ENCODE data around the gene TMBIM1.
"Not testable (repeated sequence)": the region's sequence is repeated elsewhere in the genome, so short reads cannot be mapped to it uniquely, and the experiment has no call there.

The TMBIM1 gene

DNA sequence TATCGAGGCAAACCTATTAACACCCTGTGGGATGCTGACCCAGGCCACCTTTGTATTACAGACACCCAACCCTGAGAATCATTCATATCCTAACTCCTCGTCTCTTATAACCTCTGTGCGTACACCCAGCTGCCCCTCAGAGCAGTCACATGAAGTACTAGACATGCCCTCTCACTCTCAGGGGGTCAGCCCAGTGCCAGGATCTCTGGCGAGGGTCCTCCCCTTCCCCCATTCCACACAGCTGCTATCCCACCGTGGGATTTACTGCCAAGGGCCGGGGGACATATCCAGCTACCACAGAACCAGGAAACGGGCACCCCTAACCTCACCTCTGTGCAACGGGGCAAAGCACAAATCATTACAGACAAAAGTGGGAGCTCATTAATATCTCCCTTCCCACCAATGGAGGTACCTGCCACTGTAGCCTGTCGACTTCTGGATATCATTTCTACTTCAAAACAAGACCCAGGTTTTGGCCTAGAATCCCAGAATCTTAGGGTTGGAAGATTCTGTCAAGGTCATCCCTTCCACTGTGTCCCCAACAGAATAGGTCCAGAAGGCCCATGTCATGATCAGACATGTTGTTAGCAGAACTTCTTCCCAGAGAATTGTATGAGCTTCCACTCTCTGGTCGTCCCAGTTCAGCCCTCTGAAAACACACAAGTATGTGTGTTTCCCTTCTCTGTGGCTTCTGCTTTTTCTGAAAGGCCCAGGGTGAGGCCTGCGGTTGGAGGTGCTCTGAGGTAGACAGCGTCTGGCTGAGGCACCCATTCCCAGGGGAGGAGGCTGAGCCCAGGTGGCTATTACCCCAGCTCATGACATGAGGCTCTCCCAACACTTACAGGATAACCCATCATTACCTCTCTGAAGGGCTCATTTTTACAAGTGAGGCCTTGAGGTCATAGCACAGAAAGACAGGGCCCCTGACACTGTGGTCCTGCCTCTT lies 1.7 kb downstream of the TMBIM1 start:
- DNase-seq, result peak; percentile 71

DNA sequence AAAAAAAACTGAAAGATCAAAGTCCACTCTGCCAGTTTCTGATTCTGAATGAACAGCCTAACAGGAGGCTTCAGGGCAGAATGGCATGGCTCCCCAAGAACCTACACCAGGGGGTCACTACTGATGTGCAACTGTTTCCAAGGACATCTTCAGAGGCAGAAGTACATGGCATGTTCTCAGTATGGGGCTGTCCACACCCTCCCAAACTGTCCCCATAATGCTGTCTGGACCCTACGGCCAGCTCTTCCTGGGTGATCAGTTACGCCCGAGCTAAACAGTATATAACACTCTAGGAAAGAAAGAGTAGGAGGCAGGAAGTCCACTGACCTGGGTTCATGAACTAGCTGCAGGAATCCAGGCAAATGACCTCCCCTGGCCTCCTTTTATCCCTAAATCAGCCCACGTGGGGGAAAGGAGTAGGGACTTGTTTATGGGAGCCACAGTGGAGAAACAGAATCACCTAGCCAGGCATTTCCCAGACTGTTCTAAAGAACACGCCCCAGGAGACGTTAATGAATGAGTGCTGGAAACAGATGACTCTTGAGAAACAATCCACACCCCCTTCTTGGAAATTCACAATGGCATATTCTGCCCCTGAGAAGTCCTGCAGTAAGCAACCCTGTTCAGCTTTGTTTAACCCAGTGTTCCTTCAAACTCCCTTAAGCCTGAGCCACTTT lies 2.5 kb downstream of the TMBIM1 start:
- DNase-seq, result no peak

DNA sequence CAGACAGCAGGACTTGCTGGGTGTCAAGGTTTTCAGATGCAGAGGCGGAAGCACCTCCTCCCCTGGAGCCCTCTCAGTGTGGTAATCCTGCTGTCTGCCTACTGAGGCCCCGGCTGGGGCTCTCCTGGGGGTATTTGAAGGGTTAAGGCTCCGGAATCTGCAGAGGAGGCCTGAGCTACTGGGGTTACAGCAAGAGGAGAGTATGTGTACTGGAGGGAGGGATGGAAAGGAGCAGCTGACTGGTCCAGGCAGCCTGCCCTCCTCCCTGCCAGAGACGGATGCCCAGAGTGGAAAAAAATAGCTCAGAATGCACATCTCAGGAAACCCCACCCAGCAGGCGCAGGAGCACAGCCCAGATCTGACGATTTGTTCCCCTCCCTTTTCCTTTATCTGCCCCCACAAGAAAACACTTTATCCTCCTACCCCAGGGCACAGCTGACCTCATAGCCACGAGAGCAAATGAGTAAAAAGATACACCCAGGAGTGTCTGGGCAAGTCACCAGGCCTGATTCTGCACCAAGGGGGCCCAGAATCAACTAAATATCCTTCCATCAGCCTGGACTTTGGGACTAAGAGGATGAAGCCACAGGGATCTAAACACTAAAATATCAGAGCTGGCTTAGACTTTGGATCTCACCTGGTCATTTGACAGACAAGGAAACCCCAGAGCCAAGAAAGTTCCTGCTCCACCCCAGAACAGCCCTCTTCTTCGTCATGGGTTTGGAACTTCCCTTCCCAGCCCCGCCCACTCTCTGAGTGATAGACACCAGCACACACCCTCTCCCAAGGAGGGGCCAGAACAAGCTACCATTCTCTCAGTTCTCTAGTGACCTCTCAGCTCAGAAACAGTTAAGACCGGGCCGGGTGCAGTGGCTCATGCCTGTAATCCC lies 5.5 kb downstream of the TMBIM1 start:
- peak; percentile 91 for DNase-seq

DNA sequence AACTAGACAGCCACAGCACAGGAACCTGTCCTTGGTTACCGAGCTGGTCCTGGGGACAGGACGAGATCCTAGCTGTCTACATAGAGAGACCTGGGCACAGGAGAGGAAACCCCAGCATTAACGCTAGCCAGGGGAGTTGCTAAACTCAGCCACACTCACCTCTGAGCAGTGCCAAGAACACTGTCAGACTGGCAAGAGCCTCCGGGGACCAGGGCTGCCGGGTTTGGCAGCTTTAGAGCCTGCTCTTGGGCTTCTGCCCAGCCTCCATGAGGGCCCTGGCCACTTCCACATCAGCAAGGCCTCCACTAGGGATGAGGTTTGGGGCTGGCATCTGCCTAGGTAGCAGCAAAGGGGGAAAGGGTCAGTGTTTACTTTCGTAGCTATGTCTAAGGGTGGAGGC lies 6.7 kb downstream of the TMBIM1 start:
- DNase-seq, result peak; percentile 37

DNA sequence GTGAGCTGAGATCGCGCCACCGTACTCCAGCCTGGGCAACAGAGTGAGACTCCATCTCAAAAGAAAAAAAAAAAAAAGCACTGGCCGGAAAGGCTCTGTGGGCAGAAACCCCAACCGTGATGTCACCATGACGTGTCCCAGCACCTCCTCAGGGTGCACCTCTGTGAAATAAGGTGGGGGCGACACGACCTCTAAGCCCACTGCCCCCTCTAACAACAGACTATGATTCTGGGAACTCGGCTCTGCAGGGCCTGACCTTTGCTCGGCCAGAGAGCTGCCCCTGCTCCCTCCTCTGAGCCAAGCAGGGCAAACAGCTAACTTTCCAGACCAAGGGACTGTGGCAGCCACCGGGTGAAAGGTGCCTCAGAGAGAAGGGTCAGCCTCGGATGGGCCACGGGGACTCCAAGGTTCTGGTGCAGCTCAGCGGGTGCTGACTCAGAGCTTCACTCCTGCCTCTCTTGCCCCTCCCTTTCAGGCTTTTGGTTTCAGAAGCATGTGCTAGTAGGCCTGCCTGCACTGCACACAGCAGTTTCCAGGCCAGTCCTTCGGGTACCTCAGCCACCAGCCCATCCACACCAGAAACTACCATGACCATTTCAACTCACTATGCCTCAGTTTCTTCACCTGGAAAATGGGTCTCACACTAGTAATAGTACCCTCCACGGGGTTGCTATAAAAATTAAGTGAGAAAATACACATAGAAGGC lies 8.0 kb downstream of the TMBIM1 start:
- peak; percentile 70 for DNase-seq

GRCh38 chr2:218282173-218282991 lies 9.9 kb downstream of the TMBIM1 start:
- DNase-seq, result no peak

- no peak for DNase-seq
Measured at GRCh38 chr2:218281449-218281848, 10.9 kb downstream of the TMBIM1 start.

DNA sequence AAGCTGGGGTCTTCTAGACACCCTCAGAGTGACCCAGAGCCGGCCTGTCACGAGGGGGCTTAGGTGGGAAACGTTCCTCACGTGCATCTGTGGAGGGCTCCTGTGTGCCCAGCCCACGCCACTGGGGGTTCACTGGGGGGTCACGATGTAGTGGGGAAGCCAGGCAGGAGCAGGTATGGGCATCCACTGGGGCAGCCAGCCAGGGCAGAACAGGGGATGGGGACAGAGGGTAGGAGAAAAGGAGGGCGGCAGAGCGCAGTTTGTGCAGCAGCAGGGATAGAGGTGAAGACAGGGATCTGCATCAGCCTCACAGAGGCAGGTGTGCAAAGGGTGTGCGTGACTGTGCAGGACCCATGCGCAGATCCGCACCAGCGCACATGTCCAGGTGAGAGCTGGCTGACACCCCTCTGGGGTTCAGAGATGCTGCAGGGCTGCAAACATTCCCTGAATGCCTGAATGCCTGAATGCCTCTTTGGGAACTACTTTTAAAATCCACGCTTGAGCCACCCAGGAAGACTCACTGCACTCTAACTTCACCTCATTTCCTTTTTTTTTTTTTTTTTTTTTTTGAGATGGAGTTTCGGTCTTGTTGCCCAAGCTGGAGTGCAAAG lies 11.9 kb downstream of the TMBIM1 start:
- no peak for DNase-seq

DNA sequence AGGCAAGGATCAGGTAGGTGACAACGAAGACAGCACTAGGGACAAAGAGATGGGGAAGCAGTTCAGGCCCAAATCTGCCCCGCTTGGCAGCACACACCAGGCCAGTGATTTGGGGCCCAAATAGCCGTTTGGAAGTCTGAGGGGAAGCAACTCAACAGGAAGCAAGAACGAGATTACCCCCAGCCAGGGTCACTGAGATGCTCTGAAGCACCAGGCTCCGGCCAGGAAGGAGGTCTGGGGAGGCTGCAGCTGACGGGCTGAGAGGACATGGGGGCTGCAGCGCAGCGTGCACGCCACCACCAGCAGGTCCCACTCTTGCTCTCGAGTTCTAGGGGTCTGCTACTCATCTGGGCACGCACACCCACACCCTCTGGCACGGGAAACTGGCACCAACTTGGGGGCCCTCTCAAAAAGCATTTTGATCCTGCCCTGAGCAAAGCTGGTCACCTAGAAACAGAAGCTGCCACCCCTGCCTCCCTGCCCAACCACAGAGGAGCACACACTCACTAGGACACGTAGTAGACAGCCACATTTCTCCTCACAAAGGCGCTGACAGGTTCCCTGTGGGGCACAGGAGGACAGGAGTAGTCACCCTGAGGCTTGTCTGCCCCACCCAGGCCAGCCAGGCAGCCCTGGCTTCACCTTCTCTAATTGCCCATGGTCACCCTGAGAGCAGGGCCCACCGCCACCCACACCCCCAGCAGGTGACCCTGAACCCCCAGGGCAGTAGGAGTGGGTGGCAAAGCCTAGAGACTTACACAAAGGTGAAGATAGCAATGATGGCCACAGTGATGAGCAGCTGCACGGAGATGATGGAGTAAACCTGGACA lies 13.6 kb downstream of the TMBIM1 start:
- DNase-seq, result no peak

DNA sequence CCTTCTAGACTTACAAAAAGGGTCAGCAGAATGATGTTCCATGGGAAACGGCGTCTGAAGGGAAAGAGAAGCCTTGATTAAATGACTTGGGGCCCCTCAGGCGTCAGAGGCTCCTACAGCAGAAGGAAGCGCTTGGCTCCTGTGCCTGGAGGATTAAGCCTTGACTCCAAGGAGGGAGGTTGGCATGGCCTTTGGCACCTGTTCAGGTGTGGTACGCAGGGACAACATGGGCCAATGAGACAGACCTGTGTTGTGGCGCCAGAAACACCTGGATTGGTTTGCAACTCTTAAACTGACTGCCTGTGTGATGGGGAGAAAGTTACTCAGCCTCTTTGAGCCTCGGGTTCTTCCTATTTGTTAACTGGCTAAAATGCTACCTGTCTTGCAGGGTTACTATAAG lies 14.4 kb downstream of the TMBIM1 start:
- DNase-seq, result no peak

DNA sequence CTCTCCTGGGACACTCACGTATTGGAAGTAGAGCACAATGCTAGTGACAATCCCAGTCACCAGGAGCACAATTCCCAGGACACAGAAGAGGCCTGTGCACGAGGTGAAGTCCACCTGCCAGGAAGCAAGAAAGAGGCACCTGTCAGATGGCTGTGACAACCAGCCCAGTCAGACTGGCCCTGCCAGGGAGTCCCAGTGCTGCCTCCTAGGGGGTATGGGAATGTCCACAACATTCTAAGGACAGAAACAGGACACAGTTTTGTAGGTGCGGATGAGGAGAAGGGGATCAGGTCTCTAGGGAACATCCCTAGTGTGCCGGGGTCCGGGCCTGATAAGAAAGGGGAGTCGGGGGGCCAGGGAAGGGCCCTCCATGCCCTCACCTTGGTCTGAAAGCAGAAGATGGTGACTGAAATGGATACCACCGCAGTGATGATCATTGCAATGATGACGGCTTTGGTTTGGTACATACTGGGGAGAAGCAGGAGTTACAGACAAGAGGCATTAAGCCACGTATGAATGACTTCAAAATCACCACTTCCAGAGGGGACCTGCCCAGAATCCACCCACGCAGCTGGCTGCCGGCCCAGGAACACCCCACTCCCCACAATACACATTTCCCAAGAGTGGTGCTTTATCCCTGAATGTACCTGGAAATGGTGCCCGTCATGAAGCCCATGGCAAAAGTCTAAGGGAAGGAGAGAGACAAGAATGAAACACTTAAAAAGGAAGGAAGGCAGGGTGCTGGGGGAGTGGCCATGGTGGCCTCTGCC lies 15.1 kb downstream of the TMBIM1 start:
- no peak for DNase-seq

GRCh38 chr2:218275371-218276072 lies 16.8 kb downstream of the TMBIM1 start:
- DNase-seq, result no peak

DNA sequence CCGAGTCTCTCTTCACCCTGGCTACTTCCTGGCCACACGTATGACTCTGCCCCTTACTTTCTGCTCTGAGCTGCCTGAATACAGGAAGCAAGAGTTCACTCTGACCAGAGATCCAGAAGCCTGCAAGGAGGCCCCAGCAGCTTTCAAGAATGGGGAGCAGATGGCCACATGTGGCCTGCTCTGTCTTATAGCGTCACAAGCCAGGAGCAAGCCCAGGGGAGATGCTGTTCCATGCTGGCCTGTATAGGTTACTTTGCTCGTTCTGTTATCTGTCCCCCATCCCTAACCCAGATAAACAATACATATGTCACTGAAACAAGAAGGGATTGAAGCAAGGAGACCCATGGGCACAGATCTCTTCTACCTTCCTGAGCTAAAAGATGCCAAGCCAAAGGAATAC lies 17.7 kb downstream of the TMBIM1 start:
- no peak for DNase-seq

- no peak for DNase-seq
Measured at GRCh38 chr2:218273908-218274249, 18.4 kb downstream of the TMBIM1 start.

DNA sequence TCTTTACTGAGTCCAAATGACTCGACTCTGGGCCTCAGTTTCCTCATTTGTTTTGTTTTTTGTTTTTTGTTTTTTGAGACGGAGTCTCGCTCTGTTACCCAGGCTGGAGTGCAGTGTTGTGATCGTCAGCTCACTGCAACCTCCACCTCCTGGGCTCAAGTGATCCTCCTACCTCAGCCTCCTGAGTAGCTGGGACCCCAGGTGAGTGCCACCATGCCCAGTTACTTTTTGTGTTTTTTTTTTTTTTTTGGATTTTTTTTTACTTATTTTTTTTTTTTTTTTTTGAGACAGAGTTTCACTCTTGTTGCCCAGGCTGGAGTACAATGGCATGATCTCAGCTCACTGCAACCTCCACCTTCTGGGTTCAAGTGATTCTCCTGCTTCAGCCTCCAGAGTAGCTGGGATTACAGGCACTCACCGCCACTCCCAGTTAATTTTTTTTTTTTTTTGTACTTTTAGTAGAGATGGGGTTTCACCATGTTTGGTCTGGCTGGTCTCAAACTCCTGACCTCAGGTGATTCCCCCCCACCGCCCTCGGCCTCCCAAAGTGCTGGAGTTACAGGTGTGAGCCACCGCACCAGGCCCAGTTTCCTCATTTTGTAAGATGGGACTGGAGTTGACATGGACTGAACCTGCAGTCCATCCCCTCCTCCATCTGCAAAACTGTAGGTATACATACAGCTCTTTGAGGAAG lies 18.9 kb downstream of the TMBIM1 start:
- not testable (repeated sequence) for DNase-seq

DNA sequence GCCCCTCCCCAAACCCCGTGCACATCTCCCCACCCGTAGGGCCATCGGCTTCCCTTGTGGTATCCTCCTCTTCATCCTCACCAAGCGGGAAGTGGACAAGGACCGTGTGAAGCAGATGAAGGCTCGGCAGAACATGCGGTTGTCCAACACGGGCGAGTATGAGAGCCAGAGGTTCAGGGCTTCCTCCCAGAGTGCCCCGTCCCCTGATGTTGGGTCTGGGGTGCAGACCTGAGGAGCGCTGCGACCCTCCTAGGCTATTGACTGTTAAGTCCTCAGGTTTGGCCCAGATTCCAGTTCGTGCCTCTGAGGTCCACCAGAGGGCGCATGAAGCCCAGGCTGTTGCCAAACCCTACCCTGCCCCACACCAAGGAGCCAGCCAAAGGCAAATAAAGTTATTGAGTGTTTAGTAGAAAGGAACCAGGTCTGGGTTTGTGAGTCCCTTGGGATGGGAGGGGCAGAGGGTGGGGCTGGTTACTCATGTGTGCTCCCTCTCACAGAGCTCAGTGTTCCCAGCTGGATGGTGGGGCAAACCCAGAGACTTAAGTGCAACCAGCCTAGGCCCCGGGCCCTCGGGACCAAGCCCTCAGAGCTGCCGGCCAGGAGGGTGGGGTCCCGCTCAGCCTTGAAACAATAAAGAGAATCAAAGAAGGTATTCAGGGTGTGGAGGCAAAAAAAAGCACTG lies 19.6 kb downstream of the TMBIM1 start:
- peak; percentile 87 for DNase-seq

GRCh38 chr2:218271865-218272530 lies 20.3 kb downstream of the TMBIM1 start:
- no peak for DNase-seq

Measured in CD4-positive, alpha-beta T cell treated with Interleukin-10 for 1 hour (primary cell).